Measurements from ENCODE around the gene MEI1.

DNA sequence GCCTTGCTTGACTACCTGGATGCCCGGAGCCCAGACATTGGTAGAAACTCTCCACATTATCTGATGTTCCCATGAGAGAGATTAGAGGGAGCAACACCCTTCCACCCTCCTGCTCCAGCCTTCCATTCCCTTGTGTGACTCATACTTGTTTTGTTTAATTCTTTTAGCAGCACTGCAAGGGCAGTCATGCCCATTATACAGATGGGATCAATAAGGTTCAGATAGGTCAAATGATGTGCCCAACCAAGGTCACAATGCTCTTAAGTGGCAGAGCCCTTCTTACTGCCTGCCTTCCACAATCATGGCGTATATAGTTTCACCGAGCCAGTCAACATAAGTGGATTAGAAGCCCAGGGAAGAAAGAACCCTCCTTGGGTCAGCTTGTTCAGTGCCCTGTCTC lies 94.6 kb downstream of the MEI1 start:
- TF ChIP-seq, protein P1, sequence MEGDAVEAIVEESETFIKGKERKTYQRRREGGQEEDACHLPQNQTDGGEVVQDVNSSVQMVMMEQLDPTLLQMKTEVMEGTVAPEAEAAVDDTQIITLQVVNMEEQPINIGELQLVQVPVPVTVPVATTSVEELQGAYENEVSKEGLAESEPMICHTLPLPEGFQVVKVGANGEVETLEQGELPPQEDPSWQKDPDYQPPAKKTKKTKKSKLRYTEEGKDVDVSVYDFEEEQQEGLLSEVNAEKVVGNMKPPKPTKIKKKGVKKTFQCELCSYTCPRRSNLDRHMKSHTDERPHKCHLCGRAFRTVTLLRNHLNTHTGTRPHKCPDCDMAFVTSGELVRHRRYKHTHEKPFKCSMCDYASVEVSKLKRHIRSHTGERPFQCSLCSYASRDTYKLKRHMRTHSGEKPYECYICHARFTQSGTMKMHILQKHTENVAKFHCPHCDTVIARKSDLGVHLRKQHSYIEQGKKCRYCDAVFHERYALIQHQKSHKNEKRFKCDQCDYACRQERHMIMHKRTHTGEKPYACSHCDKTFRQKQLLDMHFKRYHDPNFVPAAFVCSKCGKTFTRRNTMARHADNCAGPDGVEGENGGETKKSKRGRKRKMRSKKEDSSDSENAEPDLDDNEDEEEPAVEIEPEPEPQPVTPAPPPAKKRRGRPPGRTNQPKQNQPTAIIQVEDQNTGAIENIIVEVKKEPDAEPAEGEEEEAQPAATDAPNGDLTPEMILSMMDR (IDR thresholded peaks at IDR 0.05), result no peak
- TF ChIP-seq POLR2A (IDR thresholded peaks at IDR 0.05), result no peak
